Coronary artery (tissue), 2 donors: Measurements from ENCODE around the gene MSI2.

Experiments
- DNase-seq: peaks from one replicate; pipeline ENCODE4 v3.0.0-alpha.2; 2017; ENCODE audit warnings: low spot score
- H3K27ac ChIP-seq, 2 donors: fragments of 200-600 bp; sonication (generic); one replicate each; pipeline ENCODE4 v1.5.1; 2016 to 2019
- H3K4me3 ChIP-seq: fragments of 200-600 bp; sonication (generic); 2 replicates; pipeline ENCODE4 v1.5.1; 2016; ENCODE audit warnings: mild to moderate bottlenecking, moderate library complexity
- TF ChIP-seq, protein P1 (sequence below): fragments of 200-600 bp; sonication (generic); IDR thresholded peaks from one replicate; pipeline ENCODE4 v1.5.1; 2019; ENCODE audit warnings: antibody characterized with exemption

The MSI2 gene

DNA sequence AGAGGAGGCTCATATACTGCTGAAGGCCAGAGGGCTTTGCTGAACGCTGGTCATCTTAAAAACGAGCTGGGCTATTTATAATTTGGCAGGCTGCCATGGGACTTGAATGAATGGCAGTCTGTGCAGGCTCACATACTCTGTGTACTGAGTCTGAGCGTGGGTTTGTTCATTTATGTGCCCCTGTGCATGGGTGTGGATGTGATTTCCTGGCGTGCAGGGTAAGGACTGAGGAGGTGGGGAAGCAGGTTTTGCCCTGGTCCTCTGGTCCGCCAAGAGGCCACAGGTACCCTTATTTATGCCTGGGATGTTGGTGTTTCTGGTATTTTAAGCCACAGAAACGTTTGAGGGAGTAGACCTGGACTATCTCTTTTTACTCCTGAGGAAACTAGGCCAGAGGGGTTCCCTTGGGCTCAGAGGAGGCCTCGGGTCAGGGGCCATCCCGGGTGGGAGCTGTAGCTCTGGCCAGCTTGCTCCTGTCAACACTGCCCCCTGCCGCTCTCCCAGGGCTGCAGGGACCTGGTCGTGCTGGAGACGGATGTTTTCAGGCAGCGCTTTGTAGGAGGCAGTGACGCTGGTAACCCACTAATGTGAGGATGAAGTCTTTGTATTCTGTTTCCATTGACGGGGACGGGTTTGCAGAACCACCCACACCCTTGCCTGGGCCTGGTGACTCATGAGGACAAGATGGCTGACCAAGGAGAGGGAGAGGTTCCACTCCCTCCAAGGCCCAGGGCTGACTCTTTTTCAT lies 184.4 kb downstream of the MSI2 start:
- peak overlapping the region; percentile 23 for H3K4me3 ChIP-seq
- TF ChIP-seq, protein P1, sequence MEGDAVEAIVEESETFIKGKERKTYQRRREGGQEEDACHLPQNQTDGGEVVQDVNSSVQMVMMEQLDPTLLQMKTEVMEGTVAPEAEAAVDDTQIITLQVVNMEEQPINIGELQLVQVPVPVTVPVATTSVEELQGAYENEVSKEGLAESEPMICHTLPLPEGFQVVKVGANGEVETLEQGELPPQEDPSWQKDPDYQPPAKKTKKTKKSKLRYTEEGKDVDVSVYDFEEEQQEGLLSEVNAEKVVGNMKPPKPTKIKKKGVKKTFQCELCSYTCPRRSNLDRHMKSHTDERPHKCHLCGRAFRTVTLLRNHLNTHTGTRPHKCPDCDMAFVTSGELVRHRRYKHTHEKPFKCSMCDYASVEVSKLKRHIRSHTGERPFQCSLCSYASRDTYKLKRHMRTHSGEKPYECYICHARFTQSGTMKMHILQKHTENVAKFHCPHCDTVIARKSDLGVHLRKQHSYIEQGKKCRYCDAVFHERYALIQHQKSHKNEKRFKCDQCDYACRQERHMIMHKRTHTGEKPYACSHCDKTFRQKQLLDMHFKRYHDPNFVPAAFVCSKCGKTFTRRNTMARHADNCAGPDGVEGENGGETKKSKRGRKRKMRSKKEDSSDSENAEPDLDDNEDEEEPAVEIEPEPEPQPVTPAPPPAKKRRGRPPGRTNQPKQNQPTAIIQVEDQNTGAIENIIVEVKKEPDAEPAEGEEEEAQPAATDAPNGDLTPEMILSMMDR, result no peak
- peak overlapping the region in 1 of 2 donors; percentile 70 for H3K27ac ChIP-seq
- peak; percentile 84 for DNase-seq

DNA sequence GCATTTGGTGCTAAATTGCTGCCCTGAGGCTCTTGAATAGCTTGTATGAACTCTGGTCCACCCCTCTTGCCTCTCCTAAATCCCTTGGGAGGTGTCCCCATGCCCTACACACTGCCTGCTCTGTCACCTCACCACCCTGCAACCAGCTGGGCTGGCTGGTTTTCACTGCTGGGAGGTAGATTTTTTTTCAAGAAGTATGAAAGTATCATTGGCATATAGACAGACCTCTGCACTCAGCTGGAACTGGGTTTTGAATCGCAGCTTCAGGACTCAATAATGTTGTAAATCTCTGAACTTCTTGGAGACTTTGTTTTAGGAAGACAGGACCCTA lies 184.9 kb downstream of the MSI2 start:
- DNase-seq, result no peak
- TF ChIP-seq, protein P1, result no peak
- H3K4me3 ChIP-seq, result no peak overlapping the region
- peak overlapping the region in 1 of 2 donors; percentile 70 for H3K27ac ChIP-seq

DNA sequence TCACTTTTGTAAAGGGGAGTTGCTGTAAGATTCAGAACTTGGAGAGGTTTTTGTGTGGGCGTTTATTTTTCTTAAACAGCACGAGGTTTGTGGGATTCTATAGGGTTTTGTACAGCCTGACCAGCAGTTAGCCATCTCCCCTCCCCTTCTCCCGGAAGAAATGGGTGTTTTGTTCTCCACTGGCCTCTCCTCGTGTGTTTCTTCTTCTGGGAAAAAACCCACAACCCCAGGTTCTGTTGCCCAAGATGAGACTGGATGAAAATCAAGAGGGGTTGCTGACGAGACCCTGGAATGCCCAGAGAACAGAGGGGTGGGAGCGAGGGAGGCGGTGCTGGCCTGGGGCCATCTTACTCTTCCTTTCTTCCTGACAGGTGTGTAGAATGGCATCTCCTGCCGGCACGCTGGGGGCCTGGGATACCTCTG lies 186.1 kb downstream of the MSI2 start:
- Histone ChIP-seq H3K4me3 (no peak overlapping the region), H3K27ac (no peak overlapping the region)
- TF ChIP-seq, protein P1, result no peak
- no peak for DNase-seq

DNA sequence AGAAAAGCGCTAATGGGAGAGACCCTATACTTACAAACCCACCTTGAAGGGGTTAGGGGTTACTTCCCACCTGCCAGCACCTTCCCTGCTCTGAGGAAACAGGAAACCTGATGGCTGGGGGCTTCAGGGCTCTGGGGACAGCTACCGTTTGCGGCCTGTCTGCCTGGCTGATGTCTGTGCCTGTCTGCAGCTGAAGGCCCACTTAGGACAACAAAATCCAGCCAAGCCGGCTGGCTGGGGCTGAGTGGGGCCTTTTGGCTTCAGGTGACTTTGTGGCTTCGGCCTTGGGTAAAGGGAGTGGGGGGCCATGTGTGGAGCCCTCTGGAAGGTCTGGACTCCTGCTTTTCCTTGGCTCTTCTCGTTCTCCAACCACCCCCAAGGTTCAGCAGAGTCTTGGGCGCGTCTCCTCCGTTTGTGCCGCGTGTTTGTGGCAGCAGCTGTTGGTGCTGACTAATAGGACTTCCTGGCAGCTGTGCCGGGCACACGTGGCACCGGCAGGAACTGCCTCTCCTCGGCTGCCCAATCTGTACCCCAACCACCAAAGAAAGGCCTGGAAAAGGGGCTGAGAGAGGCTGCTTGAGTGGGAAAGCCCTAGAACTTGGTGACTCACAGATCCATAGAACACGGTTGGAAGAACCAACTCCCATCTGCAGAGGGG lies 186.7 kb downstream of the MSI2 start:
- no peak for DNase-seq
- Histone ChIP-seq H3K4me3 (no peak overlapping the region), H3K27ac (no peak overlapping the region)
- TF ChIP-seq, protein P1, result no peak

DNA sequence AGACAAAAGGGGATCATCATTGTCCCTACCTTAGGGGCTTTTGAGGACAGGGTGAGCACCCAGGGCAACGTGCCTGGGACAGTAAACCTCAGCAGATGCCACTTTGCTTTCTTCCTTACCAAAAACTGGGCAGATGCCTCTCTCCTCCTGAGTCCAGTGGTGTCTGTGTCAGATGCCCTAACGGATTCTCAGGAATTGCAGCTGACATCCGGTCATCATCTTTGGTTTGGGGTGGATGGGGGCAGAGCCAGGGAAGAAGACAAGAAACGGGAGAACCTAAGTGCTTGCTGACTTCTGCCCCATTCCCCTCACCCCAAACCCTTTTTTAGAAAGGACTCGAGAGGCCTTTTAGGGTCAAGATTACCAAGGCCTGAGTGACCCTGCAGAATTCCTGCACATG lies 187.5 kb downstream of the MSI2 start:
- Histone ChIP-seq H3K4me3 (no peak overlapping the region), H3K27ac (no peak overlapping the region)
- TF ChIP-seq, protein P1, result no peak

DNA sequence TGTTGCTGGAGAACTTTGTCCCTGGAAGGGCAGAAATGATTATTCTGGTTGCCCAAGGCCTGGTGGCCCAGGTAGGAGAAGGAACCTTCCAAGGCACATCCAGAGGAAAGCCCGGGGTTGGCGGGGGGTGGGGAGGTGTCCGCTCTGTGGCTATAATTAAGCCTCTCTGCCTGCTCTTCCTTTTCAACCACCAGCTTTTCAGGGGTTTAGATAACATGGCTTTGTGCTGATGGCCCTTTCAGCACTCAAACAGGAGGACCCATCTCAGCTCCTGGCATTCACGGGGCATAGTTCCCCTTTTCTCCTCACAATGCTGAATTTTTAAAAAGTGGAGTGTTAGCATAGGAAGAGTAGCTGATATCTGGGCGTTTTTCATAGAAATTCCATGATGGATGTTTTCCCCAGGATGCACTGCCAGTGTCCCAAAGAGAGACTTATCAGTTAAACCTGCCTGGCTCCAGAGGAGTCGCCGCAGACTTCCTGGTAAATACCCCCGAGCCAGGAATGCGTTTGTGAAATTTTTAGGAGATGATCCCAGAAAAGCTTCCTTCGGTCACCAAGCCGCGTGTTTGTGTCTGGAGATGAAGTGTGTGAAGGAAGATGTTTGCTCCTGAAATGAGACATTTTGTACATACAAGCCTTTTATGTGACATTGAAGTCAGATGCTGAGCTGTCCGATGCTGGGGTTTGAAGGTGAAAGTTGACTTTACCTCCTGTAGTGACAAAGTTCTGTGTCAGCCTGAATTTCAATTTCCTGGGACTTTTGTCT lies 188.5 kb downstream of the MSI2 start:
- TF ChIP-seq, protein P1, result no peak
- DNase-seq, result no peak
- no peak overlapping the region for H3K4me3 ChIP-seq
- no peak overlapping the region for H3K27ac ChIP-seq

More for the DNA sequence above, 187.5 kb downstream of the MSI2 start:
- no peak for DNase-seq
